HG03457 (cell line): ENCODE results near the gene GMPR2.
A peak's percentile ranks its signal among the peaks of the same experiment; 100 is the strongest.
"Not testable (repeated sequence)": the region's sequence is repeated elsewhere in the genome, so short reads cannot be mapped to it uniquely, and the experiment has no call there.

Experiments
- ATAC-seq: cut with Tn5 transposase; IDR thresholded peaks from one replicate; pipeline ENCODE4 v1.9.1; 2021; ENCODE audit warnings: moderate number of reproducible peaks; ENCODE audit not compliant: unreplicated experiment

GMPR2 gene

GRCh38 chr14:24198814-24199524, 33.8 kb upstream of the GMPR2 start:
- ATAC-seq: no peak

GRCh38 chr14:24202538-24202937, 30.2 kb upstream of the GMPR2 start:
- not testable (repeated sequence) for ATAC-seq

GRCh38 chr14:24203249-24203886, 29.4 kb upstream of the GMPR2 start:
- not testable (repeated sequence) for ATAC-seq

GRCh38 chr14:24204163-24205146, 28.3 kb upstream of the GMPR2 start:
- no peak for ATAC-seq

GRCh38 chr14:24206260-24207103, 26.2 kb upstream of the GMPR2 start:
- no peak for ATAC-seq

GRCh38 chr14:24207104-24207551, 25.6 kb upstream of the GMPR2 start:
- ATAC-seq: no peak

GRCh38 chr14:24207625-24208024, 25.1 kb upstream of the GMPR2 start:
- ATAC-seq: no peak

- ATAC-seq: no peak
Measured at GRCh38 chr14:24211311-24211710, 21.4 kb upstream of the GMPR2 start.

GRCh38 chr14:24212924-24213865, 19.5 kb upstream of the GMPR2 start, which contains the start of gene CHMP4A:
CHMP4A (minus strand) TSS chr14:24213488; CDS start chr14:24213439, 49 bp downstream.
- peak; percentile 64 for ATAC-seq

- ATAC-seq: no peak
Measured at GRCh38 chr14:24213866-24214662, 18.7 kb upstream of the GMPR2 start.

- ATAC-seq: peak; percentile 42
Measured at GRCh38 chr14:24215495-24216344, 17.0 kb upstream of the GMPR2 start, which contains the start of gene MDP1. MDP1 (minus strand) TSS chr14:24216066; CDS start chr14:24215955, 111 bp downstream.

- no peak for ATAC-seq
Measured at GRCh38 chr14:24216345-24216699, 16.4 kb upstream of the GMPR2 start.

GRCh38 chr14:24216876-24217275, 15.9 kb upstream of the GMPR2 start:
- not testable (repeated sequence) for ATAC-seq

- ATAC-seq: no peak
Measured at GRCh38 chr14:24219080-24219479, 13.6 kb upstream of the GMPR2 start.

- no peak for ATAC-seq
Measured at GRCh38 chr14:24219521-24219920, 13.2 kb upstream of the GMPR2 start.

- not testable (repeated sequence) for ATAC-seq
Measured at GRCh38 chr14:24222987-24223386, 9.7 kb upstream of the GMPR2 start.

GRCh38 chr14:24224618-24225071, 8.1 kb upstream of the GMPR2 start:
- no peak for ATAC-seq
